Mammary epithelial cell (primary cell): Measurements from ENCODE around the gene RPAIN.

Experiments
- EZH2 ChIP-seq: IDR thresholded peaks from 2 replicates; pipeline ENCODE4 v1.6.1; 2012; ENCODE audit warnings: low read length, inconsistent platforms, borderline replicate concordance
- TF ChIP-seq, protein P1 (sequence below), 2 donors: IDR thresholded peaks in 1 of 2; conservative IDR thresholded peaks in 1 of 2; 2 replicates each; pipeline ENCODE4 v1.5.1; 2011 to 2012; ENCODE audit warnings: inconsistent platforms in 2 of 2, low read length in 2 of 2, mild to moderate bottlenecking in 2 of 2, control low read depth in 1 of 2, low read depth in 1 of 2; ENCODE audit not compliant: insufficient read depth in 1 of 2; ENCODE audit errors: extremely low read depth in 1 of 2

DNA sequence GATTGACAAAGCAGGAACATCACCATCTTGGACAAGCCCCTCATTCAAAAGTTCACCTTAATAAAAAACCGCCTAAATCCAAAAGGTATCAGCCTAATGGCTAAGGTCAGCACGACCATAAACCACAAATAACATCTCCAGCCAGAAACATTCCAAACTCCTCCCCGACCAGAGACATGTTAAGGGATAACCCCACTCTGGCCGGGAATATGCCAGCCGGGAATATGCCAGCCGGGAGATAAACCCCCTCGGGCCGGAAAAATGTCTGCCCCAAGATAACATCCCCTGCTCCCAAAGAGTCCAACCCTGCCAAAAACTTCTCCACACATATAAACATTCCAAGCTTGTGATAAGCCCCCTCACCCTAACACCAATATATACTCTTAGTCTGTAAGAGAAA is 47.4 kb downstream of the RPAIN start:
- TF ChIP-seq, protein P1, sequence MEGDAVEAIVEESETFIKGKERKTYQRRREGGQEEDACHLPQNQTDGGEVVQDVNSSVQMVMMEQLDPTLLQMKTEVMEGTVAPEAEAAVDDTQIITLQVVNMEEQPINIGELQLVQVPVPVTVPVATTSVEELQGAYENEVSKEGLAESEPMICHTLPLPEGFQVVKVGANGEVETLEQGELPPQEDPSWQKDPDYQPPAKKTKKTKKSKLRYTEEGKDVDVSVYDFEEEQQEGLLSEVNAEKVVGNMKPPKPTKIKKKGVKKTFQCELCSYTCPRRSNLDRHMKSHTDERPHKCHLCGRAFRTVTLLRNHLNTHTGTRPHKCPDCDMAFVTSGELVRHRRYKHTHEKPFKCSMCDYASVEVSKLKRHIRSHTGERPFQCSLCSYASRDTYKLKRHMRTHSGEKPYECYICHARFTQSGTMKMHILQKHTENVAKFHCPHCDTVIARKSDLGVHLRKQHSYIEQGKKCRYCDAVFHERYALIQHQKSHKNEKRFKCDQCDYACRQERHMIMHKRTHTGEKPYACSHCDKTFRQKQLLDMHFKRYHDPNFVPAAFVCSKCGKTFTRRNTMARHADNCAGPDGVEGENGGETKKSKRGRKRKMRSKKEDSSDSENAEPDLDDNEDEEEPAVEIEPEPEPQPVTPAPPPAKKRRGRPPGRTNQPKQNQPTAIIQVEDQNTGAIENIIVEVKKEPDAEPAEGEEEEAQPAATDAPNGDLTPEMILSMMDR (conservative IDR thresholded peaks at IDR 0.05 in 1 of 2, IDR thresholded peaks at IDR 0.05 in 1 of 2; ENCODE audit: extremely low read depth in 1 of 2, insufficient read depth in 1 of 2, low read depth in 1 of 2, low read length in 2 of 2): no peak
- no peak for TF ChIP-seq EZH2
